ENCODE results near the gene MAMDC2.

GRCh38 chr9:70035691-70036090 is 8.0 kb upstream of the MAMDC2 start:
- TF ChIP-seq FOXP2 (optimal IDR thresholded peaks at IDR 0.05; ENCODE audit: borderline replicate concordance, extremely low read depth, extremely low read length, insufficient read depth), result no peak
- TF ChIP-seq TAF1 (IDR thresholded peaks at IDR 0.05; ENCODE audit: borderline replicate concordance, insufficient read depth, low read length), result no peak
- TF ChIP-seq POLR2AphosphoS5 (IDR thresholded peaks at IDR 0.05; ENCODE audit: low read depth, low read length), result no peak
- TF ChIP-seq, protein P1, sequence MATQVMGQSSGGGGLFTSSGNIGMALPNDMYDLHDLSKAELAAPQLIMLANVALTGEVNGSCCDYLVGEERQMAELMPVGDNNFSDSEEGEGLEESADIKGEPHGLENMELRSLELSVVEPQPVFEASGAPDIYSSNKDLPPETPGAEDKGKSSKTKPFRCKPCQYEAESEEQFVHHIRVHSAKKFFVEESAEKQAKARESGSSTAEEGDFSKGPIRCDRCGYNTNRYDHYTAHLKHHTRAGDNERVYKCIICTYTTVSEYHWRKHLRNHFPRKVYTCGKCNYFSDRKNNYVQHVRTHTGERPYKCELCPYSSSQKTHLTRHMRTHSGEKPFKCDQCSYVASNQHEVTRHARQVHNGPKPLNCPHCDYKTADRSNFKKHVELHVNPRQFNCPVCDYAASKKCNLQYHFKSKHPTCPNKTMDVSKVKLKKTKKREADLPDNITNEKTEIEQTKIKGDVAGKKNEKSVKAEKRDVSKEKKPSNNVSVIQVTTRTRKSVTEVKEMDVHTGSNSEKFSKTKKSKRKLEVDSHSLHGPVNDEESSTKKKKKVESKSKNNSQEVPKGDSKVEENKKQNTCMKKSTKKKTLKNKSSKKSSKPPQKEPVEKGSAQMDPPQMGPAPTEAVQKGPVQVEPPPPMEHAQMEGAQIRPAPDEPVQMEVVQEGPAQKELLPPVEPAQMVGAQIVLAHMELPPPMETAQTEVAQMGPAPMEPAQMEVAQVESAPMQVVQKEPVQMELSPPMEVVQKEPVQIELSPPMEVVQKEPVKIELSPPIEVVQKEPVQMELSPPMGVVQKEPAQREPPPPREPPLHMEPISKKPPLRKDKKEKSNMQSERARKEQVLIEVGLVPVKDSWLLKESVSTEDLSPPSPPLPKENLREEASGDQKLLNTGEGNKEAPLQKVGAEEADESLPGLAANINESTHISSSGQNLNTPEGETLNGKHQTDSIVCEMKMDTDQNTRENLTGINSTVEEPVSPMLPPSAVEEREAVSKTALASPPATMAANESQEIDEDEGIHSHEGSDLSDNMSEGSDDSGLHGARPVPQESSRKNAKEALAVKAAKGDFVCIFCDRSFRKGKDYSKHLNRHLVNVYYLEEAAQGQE (IDR thresholded peaks at IDR 0.05; ENCODE audit: insufficient read depth in 1 of 2, low read depth in 2 of 2, low read length in 2 of 2), result no peak
- no peak for TF ChIP-seq SIN3A (IDR thresholded peaks at IDR 0.05; ENCODE audit: borderline replicate concordance, insufficient read depth, low read length)

All from PFSK-1 (cell line).